Keratinocyte (primary cell): ENCODE results near the gene UBIAD1. TPM values are rescaled to one million over a fixed set of nuclear protein-coding genes. Genes with fewer than 3 reads are reported as not detected.

Source experiments
- DNase-seq: peaks from one replicate; pipeline ENCODE4 v3.0.0-alpha.2; 2011; ENCODE audit warnings: low read depth, missing footprints, low spot score
- FAIRE-seq: peaks from 2 replicates; lab custom pipeline; 2011; peaks lifted over from hg19 to GRCh38; lab: Jason Lieb, UNC
- H2AFZ ChIP-seq: 2 replicates; pipeline ENCODE4 v1.6.0; 2012; ENCODE audit warnings: low read length, control low read depth, inconsistent platforms; ENCODE audit not compliant: control insufficient read depth
- H3K27ac ChIP-seq: 2 replicates; pipeline ENCODE4 v1.5.1; 2011; ENCODE audit warnings: low read length; ENCODE audit not compliant: control insufficient read depth, insufficient read depth
- H3K27me3 ChIP-seq: 3 replicates; pipeline ENCODE4 v1.6.0; 2011; ENCODE audit warnings: low read length; ENCODE audit not compliant: control insufficient read depth, insufficient read depth; ENCODE audit errors: extremely low read depth
- H3K36me3 ChIP-seq, 2 experiments: 2 replicates in 1 of 2; 3 replicates in 1 of 2; pipeline ENCODE4 v1.5.1; 2011; ENCODE audit warnings: low read length in 2 of 2, mild to moderate bottlenecking in 1 of 2; ENCODE audit not compliant: control insufficient read depth in 2 of 2, insufficient read depth in 2 of 2; ENCODE audit errors: extremely low read depth in 1 of 2
- H3K4me1 ChIP-seq: 3 replicates; pipeline ENCODE4 v1.5.1; 2011; ENCODE audit warnings: low read length; ENCODE audit not compliant: control insufficient read depth, insufficient read depth; ENCODE audit errors: extremely low read depth
- H3K4me2 ChIP-seq: 3 replicates; pipeline ENCODE4 v1.6.0; 2011; ENCODE audit warnings: low read depth, low read length; ENCODE audit not compliant: control insufficient read depth, insufficient read depth; ENCODE audit errors: extremely low read depth
- H3K4me3 ChIP-seq, 3 experiments: fragments of 200-600 bp in 1 of 3; sonication (generic) in 1 of 3; 2 replicates in 2 of 3; 3 replicates in 1 of 3; pipeline ENCODE4 v1.5.1; 2011 to 2016; ENCODE audit warnings: low read length in 3 of 3, mild to moderate bottlenecking in 3 of 3, control low read depth in 2 of 3, inconsistent platforms in 1 of 3, low read depth in 1 of 3, mixed read lengths in 1 of 3, mixed run types in 1 of 3, moderate library complexity in 1 of 3; ENCODE audit not compliant: control insufficient read depth in 2 of 3, insufficient read depth in 2 of 3; ENCODE audit errors: extremely low read depth in 1 of 3
- H3K79me2 ChIP-seq: 2 replicates; pipeline ENCODE4 v1.6.0; 2012; ENCODE audit warnings: low read length; ENCODE audit not compliant: control insufficient read depth, insufficient read depth
- H3K9ac ChIP-seq: 3 replicates; pipeline ENCODE4 v1.6.0; 2011; ENCODE audit warnings: low read length; ENCODE audit not compliant: control insufficient read depth, insufficient read depth; ENCODE audit errors: extremely low read depth
- H3K9me1 ChIP-seq: 3 replicates; pipeline ENCODE4 v1.6.0; 2011; ENCODE audit warnings: low read length; ENCODE audit not compliant: control insufficient read depth, insufficient read depth; ENCODE audit errors: extremely low read depth
- H3K9me3 ChIP-seq: 2 replicates; pipeline ENCODE4 v1.5.1; 2012; ENCODE audit warnings: low read depth, low read length; ENCODE audit not compliant: control insufficient read depth
- H4K20me1 ChIP-seq: 3 replicates; pipeline ENCODE4 v1.6.0; 2011; ENCODE audit warnings: low read length; ENCODE audit not compliant: control insufficient read depth, insufficient read depth; ENCODE audit errors: extremely low read depth
- EZH2 ChIP-seq: IDR thresholded peaks from one replicate; pipeline ENCODE4 v1.6.1; 2012; ENCODE audit warnings: inconsistent platforms, mild to moderate bottlenecking, low read length, moderate library complexity
- dilution Hi-C: fragments of 300-500 bp; cut with MboI; formaldehyde crosslinking; loops from one replicate; pipeline ENCODE4 v1.7.0; 2020; ENCODE audit warnings: low sequenced_read_pairs; ENCODE audit not compliant: extremely low pct_ligation_motif_present
- polyA plus RNA-seq, 5 experiments: library from polyadenylated mRNA; depleted of rRNA in 3 of 5; stranded (reverse) in 3 of 5; stranded (forward) in 1 of 5; unstranded in 1 of 5; fragments of >200 nt; gene quantifications; 1 replicate in 1 of 5; 2 replicates in 3 of 5; 3 replicates in 1 of 5; pipeline versions ENCODE4 v1.2.1 to v1.2.3, GENCODE V29; 2011 to 2012; ENCODE audit warnings: missing spikeins in 2 of 5, low read depth in 1 of 5, low replicate concordance in 1 of 5
- TF ChIP-seq, protein P1 (sequence below), 3 experiments: IDR thresholded peaks in 1 of 3; conservative IDR thresholded peaks in 1 of 3; optimal IDR thresholded peaks in 1 of 3; 2 replicates in 2 of 3; 3 replicates in 1 of 3; pipeline versions ENCODE3 to v1.5.1; 2011; ENCODE audit warnings: low read length in 3 of 3, mild to moderate bottlenecking in 3 of 3, moderate library complexity in 2 of 3, control low read depth in 1 of 3, inconsistent platforms in 1 of 3; ENCODE audit not compliant: insufficient read depth in 2 of 3; ENCODE audit errors: extremely low read depth in 1 of 3

UBIAD1 gene
- polyA plus RNA-seq, 1 donor (not counting 4 experiments of a cell fraction or from before 2014, with no cell fraction given), result 9.9 TPM

DNA sequence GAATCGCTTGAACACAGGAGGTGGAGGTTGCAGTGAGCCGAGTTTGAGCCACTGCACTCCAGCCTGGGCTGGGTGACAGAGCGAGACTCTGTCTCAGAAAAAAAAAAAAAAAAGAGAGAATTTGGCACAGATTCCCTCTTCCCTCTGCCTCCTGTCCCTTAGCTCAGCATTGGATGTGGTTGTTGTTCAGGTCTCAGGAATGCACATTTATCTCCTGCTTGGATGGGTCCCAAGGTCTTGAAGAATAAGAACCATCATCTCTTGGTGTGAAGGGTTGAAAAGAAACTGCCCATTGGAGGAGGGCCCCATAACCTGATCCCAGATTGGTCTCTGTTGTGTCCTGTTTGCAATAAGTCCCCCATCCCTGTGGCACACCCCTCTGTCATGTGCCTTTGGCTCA, 34.9 kb downstream of the UBIAD1 start:
- Histone ChIP-seq H3K9me1 (no peaks in the 10 kb centered on the region), H3K4me1 (peaks cover 7% of the 10 kb centered on the region), H3K27me3 (no peaks in the 10 kb centered on the region), H3K9ac (no peak overlapping the region), H2AFZ (no peak overlapping the region), H3K27ac (no peak overlapping the region), H3K9me3 (no peaks in the 10 kb centered on the region), H3K36me3 (no peaks in the 10 kb centered on the region), H3K79me2 (no peaks in the 10 kb centered on the region), H3K4me3 (no peak overlapping the region), H4K20me1 (no peaks in the 10 kb centered on the region), H3K4me2 (no peak overlapping the region)
- TF ChIP-seq, protein P1, sequence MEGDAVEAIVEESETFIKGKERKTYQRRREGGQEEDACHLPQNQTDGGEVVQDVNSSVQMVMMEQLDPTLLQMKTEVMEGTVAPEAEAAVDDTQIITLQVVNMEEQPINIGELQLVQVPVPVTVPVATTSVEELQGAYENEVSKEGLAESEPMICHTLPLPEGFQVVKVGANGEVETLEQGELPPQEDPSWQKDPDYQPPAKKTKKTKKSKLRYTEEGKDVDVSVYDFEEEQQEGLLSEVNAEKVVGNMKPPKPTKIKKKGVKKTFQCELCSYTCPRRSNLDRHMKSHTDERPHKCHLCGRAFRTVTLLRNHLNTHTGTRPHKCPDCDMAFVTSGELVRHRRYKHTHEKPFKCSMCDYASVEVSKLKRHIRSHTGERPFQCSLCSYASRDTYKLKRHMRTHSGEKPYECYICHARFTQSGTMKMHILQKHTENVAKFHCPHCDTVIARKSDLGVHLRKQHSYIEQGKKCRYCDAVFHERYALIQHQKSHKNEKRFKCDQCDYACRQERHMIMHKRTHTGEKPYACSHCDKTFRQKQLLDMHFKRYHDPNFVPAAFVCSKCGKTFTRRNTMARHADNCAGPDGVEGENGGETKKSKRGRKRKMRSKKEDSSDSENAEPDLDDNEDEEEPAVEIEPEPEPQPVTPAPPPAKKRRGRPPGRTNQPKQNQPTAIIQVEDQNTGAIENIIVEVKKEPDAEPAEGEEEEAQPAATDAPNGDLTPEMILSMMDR (optimal IDR thresholded peaks at IDR 0.05 in 1 of 3, IDR thresholded peaks at IDR 0.05 in 1 of 3, conservative IDR thresholded peaks at IDR 0.05 in 1 of 3; ENCODE audit: extremely low read depth in 1 of 3, insufficient read depth in 2 of 3, low read length in 3 of 3), result no peak
- TF ChIP-seq EZH2, result no peak
- DNase-seq (no peak), FAIRE-seq (no peak)
- dilution Hi-C loops, result no loop called here

DNA sequence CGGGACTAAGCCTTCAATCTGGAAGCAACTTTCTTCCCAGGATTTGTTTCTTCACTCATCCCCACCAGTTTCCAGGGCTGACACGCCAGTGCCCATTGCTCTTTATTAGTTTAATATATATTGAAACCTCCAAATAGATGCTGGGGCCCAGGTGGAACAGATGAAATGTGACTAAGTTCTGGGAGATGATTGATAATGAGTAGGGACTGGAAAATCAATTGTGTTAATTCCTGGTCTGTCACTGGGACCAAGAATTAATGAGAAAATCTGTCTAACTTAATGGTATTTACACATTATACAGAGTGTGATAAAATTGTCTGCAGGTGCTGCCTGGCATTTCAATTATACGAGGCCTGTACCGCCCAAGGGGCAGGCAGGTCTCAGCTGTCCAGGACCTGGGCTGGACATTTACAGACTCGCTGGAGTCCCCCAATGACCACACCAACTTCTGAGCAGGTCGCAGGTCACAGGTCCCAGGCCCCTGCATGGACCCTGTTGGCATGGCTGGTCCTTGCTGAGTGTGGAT, 35.8 kb downstream of the UBIAD1 start:
- no peak overlapping the region for H3K27ac ChIP-seq
- H3K4me3 ChIP-seq, result no peak overlapping the region
- no peaks in the 10 kb centered on the region for H3K9me1 ChIP-seq
- FAIRE-seq (no peak), DNase-seq (no peak)
- H3K27me3 ChIP-seq, result no peaks in the 10 kb centered on the region
- H2AFZ ChIP-seq, result no peak overlapping the region
- peaks cover 8% of the 10 kb centered on the region for H3K4me1 ChIP-seq
- H3K79me2 ChIP-seq, result no peaks in the 10 kb centered on the region
- H3K36me3 ChIP-seq, result no peaks in the 10 kb centered on the region
- no peak overlapping the region for H3K9ac ChIP-seq
- H3K9me3 ChIP-seq, result no peaks in the 10 kb centered on the region
- TF ChIP-seq EZH2, result no peak
- TF ChIP-seq, protein P1 (optimal IDR thresholded peaks at IDR 0.05 in 1 of 3, IDR thresholded peaks at IDR 0.05 in 1 of 3, conservative IDR thresholded peaks at IDR 0.05 in 1 of 3; ENCODE audit: extremely low read depth in 1 of 3, insufficient read depth in 2 of 3, low read length in 3 of 3), result no peak
- H4K20me1 ChIP-seq, result no peaks in the 10 kb centered on the region
- dilution Hi-C loops, result no loop called here
- H3K4me2 ChIP-seq, result no peak overlapping the region
